Endodermal cell (in vitro differentiated cells): ENCODE data around the gene ATP6V0B. TPM values are rescaled to one million over a fixed set of nuclear protein-coding genes. Genes with fewer than 3 reads are reported as not detected.

Source experiments
- DNase-seq: peaks from one replicate; pipeline ENCODE4 v3.0.0-alpha.2; 2017
- H3K27ac ChIP-seq: 2 replicates; pipeline ENCODE4 v1.5.1; 2013; ENCODE audit warnings: mild to moderate bottlenecking, low read depth, low read length, moderate library complexity
- H3K27me3 ChIP-seq: 2 replicates; pipeline ENCODE4 v1.6.1; 2013; ENCODE audit warnings: mild to moderate bottlenecking, low read length, moderate library complexity; ENCODE audit not compliant: insufficient read depth, control insufficient read depth, poor library complexity, severe bottlenecking
- H3K36me3 ChIP-seq: 2 replicates; pipeline ENCODE4 v1.7.0; 2013; ENCODE audit warnings: mild to moderate bottlenecking, low read length, moderate library complexity; ENCODE audit not compliant: control insufficient read depth, insufficient read depth
- H3K4me1 ChIP-seq: one replicate; pipeline ENCODE4 v1.7.0; 2013; ENCODE audit warnings: low read length; ENCODE audit not compliant: control insufficient read depth, insufficient read depth
- H3K4me3 ChIP-seq: 2 replicates; pipeline ENCODE4 v1.5.1; 2013; ENCODE audit warnings: mild to moderate bottlenecking, low read length, moderate library complexity
- H3K9ac ChIP-seq: 2 replicates; pipeline ENCODE4 v1.6.1; 2013; ENCODE audit warnings: mild to moderate bottlenecking, low read length, moderate library complexity; ENCODE audit not compliant: poor library complexity, severe bottlenecking; ENCODE audit errors: extremely low read depth
- H3K9me3 ChIP-seq: 2 replicates; pipeline ENCODE4 v1.6.1; 2013; ENCODE audit warnings: mild to moderate bottlenecking, low read length, moderate library complexity; ENCODE audit not compliant: control insufficient read depth
- H3K27ac Mint-ChIP-seq: 2 replicates; pipeline ENCODE4 v1.8.0; 2020; ENCODE audit warnings: mixed read lengths
- H3K27me3 Mint-ChIP-seq: 2 replicates; pipeline ENCODE4 v1.8.0; 2021; ENCODE audit warnings: mild to moderate bottlenecking, mixed read lengths; ENCODE audit not compliant: insufficient read depth
- H3K36me3 Mint-ChIP-seq: 2 replicates; pipeline ENCODE4 v1.8.0; 2020; ENCODE audit warnings: low read depth, mixed read lengths
- H3K4me1 Mint-ChIP-seq: 2 replicates; pipeline ENCODE4 v1.8.0; 2020; ENCODE audit warnings: mixed read lengths
- H3K4me3 Mint-ChIP-seq: 2 replicates; pipeline ENCODE4 v1.8.0; 2020; ENCODE audit warnings: mild to moderate bottlenecking, moderate library complexity, mixed read lengths
- H3K9me3 Mint-ChIP-seq: 2 replicates; pipeline ENCODE4 v1.8.0; 2020; ENCODE audit warnings: mild to moderate bottlenecking, mixed read lengths
- WGBS, 2 experiments: methylation state at CpG; one replicate each; pipeline versions ENCODE4 v1.1.5 to v1.1.7; 2013; ENCODE audit warnings: missing lambda C conversion rate in 2 of 2, mixed read lengths in 1 of 2; ENCODE audit not compliant: insufficient coverage in 1 of 2, insufficient read length in 1 of 2; 5-methylcytosine and 5-hydroxymethylcytosine counted together
- total RNA-seq, 2 donors: library from RNA; stranded (reverse); fragmentation: NEBNext Ultra II Directional in 1 of 2; extraction: Animal tissue kit (Norgen Biotek cat#: 25700) in 1 of 2; gene quantifications; 2 replicates in 1 of 2; 3 replicates in 1 of 2; pipeline ENCODE4 v1.2.1, GENCODE V29; 2021
- TF ChIP-seq, protein P1 (sequence below): fragments of 200-600 bp; sonication (generic); conservative IDR thresholded peaks from 2 replicates; pipeline ENCODE4 v1.5.0; 2021; ENCODE audit warnings: antibody characterized with exemption, mild to moderate bottlenecking

The ATP6V0B gene
- total RNA-seq, 2 donors from 2014 or later, result 108 to 116 TPM

- Histone ChIP-seq H3K4me3 (no peak overlapping the region), H3K27ac (no peak overlapping the region), H3K4me1 (no peaks in the 10 kb centered on the region), H3K9ac (no peak overlapping the region), H3K9me3 (no peaks in the 10 kb centered on the region), H3K36me3 (peaks cover 30% of the 10 kb centered on the region), H3K27me3 (no peaks in the 10 kb centered on the region)
- no peak for DNase-seq
- Mint-ChIP-seq H3K4me1 (peaks cover 10% of the 10 kb centered on the region), H3K27ac (no peak overlapping the region), H3K36me3 (peaks cover 16% of the 10 kb centered on the region), H3K27me3 (no peaks in the 10 kb centered on the region), H3K4me3 (no peak overlapping the region), H3K9me3 (no peaks in the 10 kb centered on the region)
- 92 to 93% methylated on average over 7 of the region's 7 CpGs for WGBS, 2 experiments
- TF ChIP-seq, protein P1, sequence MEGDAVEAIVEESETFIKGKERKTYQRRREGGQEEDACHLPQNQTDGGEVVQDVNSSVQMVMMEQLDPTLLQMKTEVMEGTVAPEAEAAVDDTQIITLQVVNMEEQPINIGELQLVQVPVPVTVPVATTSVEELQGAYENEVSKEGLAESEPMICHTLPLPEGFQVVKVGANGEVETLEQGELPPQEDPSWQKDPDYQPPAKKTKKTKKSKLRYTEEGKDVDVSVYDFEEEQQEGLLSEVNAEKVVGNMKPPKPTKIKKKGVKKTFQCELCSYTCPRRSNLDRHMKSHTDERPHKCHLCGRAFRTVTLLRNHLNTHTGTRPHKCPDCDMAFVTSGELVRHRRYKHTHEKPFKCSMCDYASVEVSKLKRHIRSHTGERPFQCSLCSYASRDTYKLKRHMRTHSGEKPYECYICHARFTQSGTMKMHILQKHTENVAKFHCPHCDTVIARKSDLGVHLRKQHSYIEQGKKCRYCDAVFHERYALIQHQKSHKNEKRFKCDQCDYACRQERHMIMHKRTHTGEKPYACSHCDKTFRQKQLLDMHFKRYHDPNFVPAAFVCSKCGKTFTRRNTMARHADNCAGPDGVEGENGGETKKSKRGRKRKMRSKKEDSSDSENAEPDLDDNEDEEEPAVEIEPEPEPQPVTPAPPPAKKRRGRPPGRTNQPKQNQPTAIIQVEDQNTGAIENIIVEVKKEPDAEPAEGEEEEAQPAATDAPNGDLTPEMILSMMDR, result no peak
Observed at GRCh38 chr1:43957407-43958040, 17.2 kb upstream of the ATP6V0B start.

DNA sequence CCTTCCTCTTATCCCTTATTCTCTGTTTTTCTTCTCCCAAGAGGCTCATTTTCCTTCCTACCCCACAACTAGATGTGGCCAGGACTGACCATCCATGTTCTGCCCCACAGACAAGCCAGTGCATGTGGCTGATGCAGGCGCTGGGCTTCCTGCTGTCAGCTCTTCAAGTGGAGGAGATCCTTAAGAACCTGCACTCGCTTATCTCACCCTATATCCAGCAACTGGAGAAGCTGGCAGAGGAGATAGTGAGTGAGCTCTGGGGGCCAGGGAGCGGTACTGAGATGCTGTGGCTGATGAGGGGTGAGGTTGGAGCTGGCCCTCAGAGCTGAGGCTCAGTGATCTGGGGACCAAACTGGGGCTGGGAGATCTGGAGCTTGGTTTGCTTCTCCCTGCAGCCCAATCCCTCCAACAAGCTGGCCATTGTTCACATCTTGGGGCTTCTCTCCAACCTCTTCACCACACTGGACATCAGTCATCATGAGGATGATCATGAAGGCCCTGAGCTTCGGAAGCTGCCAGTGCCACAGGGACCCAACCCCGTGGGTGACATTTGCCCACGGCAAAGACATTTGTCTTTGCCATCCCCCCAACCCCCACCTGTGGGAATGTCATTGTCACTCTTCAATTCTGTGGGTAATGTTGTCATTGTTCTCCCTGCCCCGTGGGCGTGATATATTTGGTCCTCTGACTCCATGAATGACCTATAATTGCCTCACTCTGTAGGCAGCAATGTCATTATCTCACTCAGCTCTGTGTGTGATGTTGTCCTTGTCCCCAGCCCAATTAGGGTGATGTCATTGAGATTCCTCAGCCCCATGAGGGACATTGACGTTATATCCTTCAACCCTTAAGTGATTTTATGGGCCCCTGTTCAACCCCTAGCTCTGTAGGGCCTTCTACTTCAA lies 16.2 kb upstream of the ATP6V0B start:
- Mint-ChIP-seq H3K36me3 (peaks cover 16% of the 10 kb centered on the region), H3K27ac (no peak overlapping the region), H3K9me3 (no peaks in the 10 kb centered on the region), H3K4me3 (no peak overlapping the region), H3K4me1 (peaks cover 10% of the 10 kb centered on the region), H3K27me3 (no peaks in the 10 kb centered on the region)
- TF ChIP-seq, protein P1, result no peak
- no peak for DNase-seq
- 88 to 95% methylated on average over 3 to 9 of the region's 9 CpGs for WGBS, 2 experiments
- H3K4me3 ChIP-seq, result no peak overlapping the region
- peaks cover 30% of the 10 kb centered on the region for H3K36me3 ChIP-seq
- no peaks in the 10 kb centered on the region for H3K9me3 ChIP-seq
- H3K9ac ChIP-seq, result no peak overlapping the region
- H3K4me1 ChIP-seq, result no peaks in the 10 kb centered on the region
- H3K27ac ChIP-seq, result no peak overlapping the region
- H3K27me3 ChIP-seq, result no peaks in the 10 kb centered on the region

- H3K27me3 Mint-ChIP-seq, result no peaks in the 10 kb centered on the region
- Histone ChIP-seq H3K4me3 (no peak overlapping the region), H3K36me3 (peaks cover 30% of the 10 kb centered on the region), H3K27me3 (no peaks in the 10 kb centered on the region), H3K9ac (no peak overlapping the region), H3K9me3 (no peaks in the 10 kb centered on the region), H3K4me1 (no peaks in the 10 kb centered on the region), H3K27ac (no peak overlapping the region)
- DNase-seq, result no peak
- no peak overlapping the region for H3K4me3 Mint-ChIP-seq
- H3K36me3 Mint-ChIP-seq, result peaks cover 16% of the 10 kb centered on the region
- H3K4me1 Mint-ChIP-seq, result no peaks in the 10 kb centered on the region
- TF ChIP-seq, protein P1, result no peak
- 92 to 93% methylated on average over 7 to 8 of the region's 8 CpGs for WGBS, 2 experiments
- H3K27ac Mint-ChIP-seq, result no peak overlapping the region
- no peaks in the 10 kb centered on the region for H3K9me3 Mint-ChIP-seq
Observed at GRCh38 chr1:43960798-43961197, 14.0 kb upstream of the ATP6V0B start.
